Cardiac muscle cell (in vitro differentiated cells and primary cell): Measurements from ENCODE around the gene PMPCB. TPM values are rescaled to one million over a fixed set of nuclear protein-coding genes. Genes with fewer than 3 reads are reported as not detected.
"Not testable (repeated sequence)": the region's sequence is repeated elsewhere in the genome, so short reads cannot be mapped to it uniquely, and the experiment has no call there.

Source experiments
- DNase-seq, 2 donors: peaks; one replicate each; pipeline versions ENCODE4 v3.0.0 to v3.0.0-alpha.2; 2010 to 2017; ENCODE audit warnings: low read depth in 1 of 2, low spot score in 1 of 2
- H3K27ac ChIP-seq: fragments of 200-600 bp; sonication (generic); 2 replicates; pipeline ENCODE4 v1.5.1; 2016
- H3K27me3 ChIP-seq: fragments of 200-600 bp; sonication (generic); 2 replicates; pipeline ENCODE4 v1.6.0; 2016; ENCODE audit warnings: control low read depth
- H3K36me3 ChIP-seq: fragments of 200-600 bp; sonication (generic); 2 replicates; pipeline ENCODE4 v1.5.1; 2016; ENCODE audit warnings: control low read depth
- H3K4me1 ChIP-seq: fragments of 200-600 bp; sonication (generic); 2 replicates; pipeline ENCODE4 v1.8.1; 2017; ENCODE audit warnings: low read depth, mild to moderate bottlenecking, mixed run types
- H3K4me3 ChIP-seq: fragments of 200-600 bp; sonication (generic); 2 replicates; pipeline ENCODE4 v1.5.1; 2016; ENCODE audit warnings: mild to moderate bottlenecking
- H3K9me3 ChIP-seq: fragments of 200-600 bp; sonication (generic); 2 replicates; pipeline ENCODE4 v1.5.1; 2017; ENCODE audit warnings: low read depth, mild to moderate bottlenecking, control low read depth
- polyA plus RNA-seq: library from polyadenylated mRNA; unstranded; fragments of >200 nt; fragmentation: Nextera tagmentation; extraction: Ambion mirVana; gene quantifications from 2 replicates; pipeline ENCODE4 v1.2.1, GENCODE V29; 2016
- total RNA-seq: library from RNA; depleted of rRNA; stranded (reverse); fragments of >200 nt; gene quantifications from 2 replicates; pipeline ENCODE4 v1.2.3, GENCODE V29; 2016
- TF ChIP-seq, protein P1 (sequence below): IDR thresholded peaks from 2 replicates; pipeline ENCODE4 v1.5.1; 2012; ENCODE audit warnings: low read depth, mild to moderate bottlenecking, low read length

Gene PMPCB, protein sequence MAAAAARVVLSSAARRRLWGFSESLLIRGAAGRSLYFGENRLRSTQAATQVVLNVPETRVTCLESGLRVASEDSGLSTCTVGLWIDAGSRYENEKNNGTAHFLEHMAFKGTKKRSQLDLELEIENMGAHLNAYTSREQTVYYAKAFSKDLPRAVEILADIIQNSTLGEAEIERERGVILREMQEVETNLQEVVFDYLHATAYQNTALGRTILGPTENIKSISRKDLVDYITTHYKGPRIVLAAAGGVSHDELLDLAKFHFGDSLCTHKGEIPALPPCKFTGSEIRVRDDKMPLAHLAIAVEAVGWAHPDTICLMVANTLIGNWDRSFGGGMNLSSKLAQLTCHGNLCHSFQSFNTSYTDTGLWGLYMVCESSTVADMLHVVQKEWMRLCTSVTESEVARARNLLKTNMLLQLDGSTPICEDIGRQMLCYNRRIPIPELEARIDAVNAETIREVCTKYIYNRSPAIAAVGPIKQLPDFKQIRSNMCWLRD
- total RNA-seq (67.4 and 76.4 TPM in 2 replicates), polyA plus RNA-seq (92.2 and 102 TPM in 2 replicates)

DNA sequence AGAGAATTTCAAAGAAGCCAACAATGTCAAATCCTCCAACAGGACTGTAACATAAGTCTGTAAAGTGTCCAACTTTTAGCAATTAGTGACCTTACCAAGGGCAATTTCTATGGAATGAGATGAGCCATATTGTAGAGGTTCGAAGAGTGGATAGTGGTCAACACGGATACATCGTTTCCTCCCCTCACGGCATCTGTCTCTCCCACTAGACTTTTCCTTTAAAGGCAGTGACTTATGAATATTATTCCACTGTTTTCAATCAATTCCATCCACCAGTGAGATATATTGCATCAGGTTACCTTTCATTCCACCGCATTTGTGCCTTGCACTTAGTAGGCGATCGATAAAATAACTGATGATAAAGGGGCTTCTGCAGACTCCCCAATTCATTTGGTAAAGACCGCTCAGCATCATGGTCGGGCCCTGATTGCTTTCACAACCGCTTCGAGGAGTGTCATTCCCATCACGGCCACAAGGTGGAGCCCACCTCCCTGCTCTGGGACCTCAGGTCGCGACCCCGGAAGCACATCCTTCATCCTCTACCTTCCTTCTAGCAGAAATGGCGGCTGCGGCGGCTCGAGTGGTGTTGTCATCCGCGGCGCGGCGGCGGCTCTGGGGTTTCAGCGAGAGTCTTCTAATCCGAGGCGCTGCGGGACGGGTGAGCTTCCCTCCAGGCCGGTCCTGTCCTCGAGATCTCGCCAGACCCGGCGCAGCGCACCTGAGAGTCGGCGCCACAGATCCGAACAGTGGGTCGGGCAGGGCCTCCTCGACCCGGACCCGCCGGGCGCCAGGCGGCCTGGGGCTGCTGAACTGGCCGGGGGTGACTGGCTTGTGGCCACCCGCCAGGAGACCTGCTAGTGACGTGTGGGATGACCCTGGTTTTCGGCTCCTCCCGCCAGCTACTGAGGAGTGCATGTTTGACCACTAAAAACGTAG, at the start of gene PMPCB:
TSS of gene PMPCB (plus strand) at position 535 of the 936 bp plus-strand sequence. CDS start at position 560, 25 bp downstream.
- peaks cover 6% of the 10 kb centered on the region for H3K27me3 ChIP-seq
- peak within 1 kb of the TSS; percentile 91 for H3K27ac ChIP-seq
- peaks cover 22% of the 10 kb centered on the region for H3K36me3 ChIP-seq
- peaks cover 9% of the 10 kb centered on the region for H3K4me1 ChIP-seq
- DNase-seq: peak; percentile 93 to 94
- TF ChIP-seq, protein P1, sequence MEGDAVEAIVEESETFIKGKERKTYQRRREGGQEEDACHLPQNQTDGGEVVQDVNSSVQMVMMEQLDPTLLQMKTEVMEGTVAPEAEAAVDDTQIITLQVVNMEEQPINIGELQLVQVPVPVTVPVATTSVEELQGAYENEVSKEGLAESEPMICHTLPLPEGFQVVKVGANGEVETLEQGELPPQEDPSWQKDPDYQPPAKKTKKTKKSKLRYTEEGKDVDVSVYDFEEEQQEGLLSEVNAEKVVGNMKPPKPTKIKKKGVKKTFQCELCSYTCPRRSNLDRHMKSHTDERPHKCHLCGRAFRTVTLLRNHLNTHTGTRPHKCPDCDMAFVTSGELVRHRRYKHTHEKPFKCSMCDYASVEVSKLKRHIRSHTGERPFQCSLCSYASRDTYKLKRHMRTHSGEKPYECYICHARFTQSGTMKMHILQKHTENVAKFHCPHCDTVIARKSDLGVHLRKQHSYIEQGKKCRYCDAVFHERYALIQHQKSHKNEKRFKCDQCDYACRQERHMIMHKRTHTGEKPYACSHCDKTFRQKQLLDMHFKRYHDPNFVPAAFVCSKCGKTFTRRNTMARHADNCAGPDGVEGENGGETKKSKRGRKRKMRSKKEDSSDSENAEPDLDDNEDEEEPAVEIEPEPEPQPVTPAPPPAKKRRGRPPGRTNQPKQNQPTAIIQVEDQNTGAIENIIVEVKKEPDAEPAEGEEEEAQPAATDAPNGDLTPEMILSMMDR: peak; percentile 94
- H3K4me3 ChIP-seq: peak within 1 kb of the TSS; percentile 67
- no peaks in the 10 kb centered on the region for H3K9me3 ChIP-seq

DNA sequence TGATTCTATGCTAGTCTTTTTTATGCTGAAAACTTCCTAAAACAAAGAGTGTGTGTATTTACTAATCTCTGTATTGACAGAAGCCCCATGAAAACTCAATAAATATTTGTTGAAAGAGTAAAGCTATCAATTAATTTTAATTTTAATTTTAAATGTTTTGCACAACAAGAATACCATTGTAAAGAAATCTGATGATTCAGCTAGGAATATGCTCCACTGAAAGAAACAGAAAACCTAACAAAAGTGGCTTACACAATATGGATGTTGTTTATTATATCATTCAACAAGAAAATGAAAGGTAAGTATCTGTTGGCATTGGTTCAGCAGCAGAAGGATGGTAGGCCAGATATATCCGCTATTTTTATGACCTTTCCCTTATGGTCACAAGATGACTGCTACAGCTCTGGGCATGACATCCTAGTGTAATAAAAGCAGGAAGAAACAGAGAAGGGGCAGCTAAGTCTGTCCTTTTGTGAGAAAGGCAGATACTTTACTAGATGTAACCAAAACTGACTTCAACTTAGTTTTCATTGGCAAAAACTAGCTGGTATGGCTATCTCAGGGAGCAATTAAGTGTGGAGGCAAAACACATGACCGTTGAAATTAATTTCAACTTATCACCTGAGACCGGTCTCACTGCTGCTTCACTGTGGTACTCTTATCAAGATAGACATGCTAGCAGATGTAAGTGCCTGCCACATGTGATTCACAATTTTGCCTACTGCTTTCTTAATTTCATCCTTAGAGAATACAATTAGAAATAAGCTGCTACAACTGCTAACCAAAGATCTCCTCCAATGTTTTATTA, 43.3 kb upstream of the PMPCB start:
- not testable (repeated sequence) for H3K4me3 ChIP-seq, DNase-seq, H3K9me3 ChIP-seq, H3K36me3 ChIP-seq, H3K27ac ChIP-seq, H3K27me3 ChIP-seq, H3K4me1 ChIP-seq

DNA sequence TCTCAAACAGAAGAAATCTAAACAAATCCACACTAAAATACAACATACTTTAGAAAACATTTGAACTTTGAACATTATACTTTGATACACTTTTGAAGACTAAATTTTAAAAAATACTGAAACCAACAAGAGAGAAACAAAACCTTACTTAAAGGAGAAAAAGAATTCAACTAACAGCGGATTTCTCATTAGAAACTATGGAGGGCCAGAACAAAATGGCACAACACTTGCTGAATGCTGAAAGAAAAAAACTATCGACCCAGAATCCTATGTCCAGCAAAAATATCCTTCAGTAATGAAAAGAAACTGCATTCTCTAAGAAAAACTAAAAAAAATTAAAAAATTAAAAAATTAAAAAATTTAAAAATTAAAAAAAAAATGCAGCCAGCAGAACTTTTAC, 33.2 kb upstream of the PMPCB start:
- H3K4me1 ChIP-seq: peaks cover 22% of the 10 kb centered on the region
- not testable (repeated sequence) for H3K4me3 ChIP-seq, H3K9me3 ChIP-seq, DNase-seq, H3K27me3 ChIP-seq, H3K36me3 ChIP-seq, H3K27ac ChIP-seq

DNA sequence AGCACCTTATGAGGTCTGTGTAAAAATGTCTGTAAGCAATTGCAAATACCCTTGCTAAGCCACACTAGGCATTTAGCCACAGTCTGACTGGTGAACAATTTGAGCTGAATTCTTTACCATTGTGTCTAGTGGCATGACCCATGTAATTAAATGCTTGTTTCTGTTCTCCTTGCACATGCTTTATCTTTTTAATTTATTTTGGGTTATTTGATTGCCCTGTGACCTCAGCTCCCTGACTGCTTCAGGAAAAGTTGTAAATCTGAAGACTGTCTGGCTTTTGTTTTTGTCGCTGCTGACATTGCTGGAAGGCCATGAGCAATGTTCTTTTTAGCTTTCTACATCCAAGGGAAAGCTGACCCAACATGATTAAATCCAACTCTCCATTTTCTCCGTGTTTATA, 31.0 kb upstream of the PMPCB start:
- H3K27ac ChIP-seq: peak overlapping the region; percentile 87
- not testable (repeated sequence) for H3K27me3 ChIP-seq, H3K36me3 ChIP-seq, DNase-seq, H3K9me3 ChIP-seq, H3K4me3 ChIP-seq
- peaks cover 22% of the 10 kb centered on the region for H3K4me1 ChIP-seq

DNA sequence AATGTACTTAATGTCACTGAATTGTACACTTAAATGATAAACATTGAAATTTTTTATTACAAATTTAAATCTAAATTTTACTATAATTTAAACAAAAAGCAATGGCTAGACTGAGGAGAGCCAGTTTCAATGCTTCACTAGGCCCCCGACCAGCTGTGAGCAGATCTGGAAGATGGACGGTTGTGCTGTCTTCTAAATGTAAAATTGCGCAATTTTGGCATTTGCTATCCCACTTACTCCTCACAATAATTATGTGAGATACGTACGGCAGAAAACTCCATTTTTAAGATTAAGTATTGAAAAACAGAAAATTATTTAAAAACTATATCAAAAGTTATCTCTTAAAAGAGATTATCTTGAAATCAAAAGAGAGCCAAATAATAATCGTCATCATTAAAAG, 23.9 kb upstream of the PMPCB start:
- not testable (repeated sequence) for H3K9me3 ChIP-seq, H3K36me3 ChIP-seq, DNase-seq, H3K4me1 ChIP-seq, H3K27ac ChIP-seq, H3K4me3 ChIP-seq, H3K27me3 ChIP-seq

DNA sequence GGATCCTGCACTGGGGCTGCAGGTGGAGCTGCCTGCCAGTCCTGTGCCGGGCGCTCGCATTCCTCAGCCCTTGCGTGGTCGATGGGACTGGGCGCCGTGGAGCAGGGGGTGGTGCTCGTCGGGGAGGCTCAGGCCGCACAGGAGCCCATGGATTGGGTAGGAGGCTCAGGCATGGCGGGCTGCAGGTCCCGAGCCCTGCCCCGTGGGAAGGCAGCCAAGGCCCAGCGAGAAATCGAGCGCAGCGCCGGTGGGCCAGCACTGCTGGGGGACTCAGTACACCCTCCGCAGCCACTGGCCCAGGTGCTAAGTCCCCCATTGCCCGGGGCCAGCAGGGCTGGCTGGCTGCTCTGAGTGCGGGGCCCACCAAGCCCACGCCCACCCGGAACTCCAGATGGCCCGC, 22.4 kb upstream of the PMPCB start:
- not testable (repeated sequence) for H3K4me1 ChIP-seq, H3K27me3 ChIP-seq, H3K4me3 ChIP-seq, H3K36me3 ChIP-seq, H3K9me3 ChIP-seq, H3K27ac ChIP-seq, DNase-seq

DNA sequence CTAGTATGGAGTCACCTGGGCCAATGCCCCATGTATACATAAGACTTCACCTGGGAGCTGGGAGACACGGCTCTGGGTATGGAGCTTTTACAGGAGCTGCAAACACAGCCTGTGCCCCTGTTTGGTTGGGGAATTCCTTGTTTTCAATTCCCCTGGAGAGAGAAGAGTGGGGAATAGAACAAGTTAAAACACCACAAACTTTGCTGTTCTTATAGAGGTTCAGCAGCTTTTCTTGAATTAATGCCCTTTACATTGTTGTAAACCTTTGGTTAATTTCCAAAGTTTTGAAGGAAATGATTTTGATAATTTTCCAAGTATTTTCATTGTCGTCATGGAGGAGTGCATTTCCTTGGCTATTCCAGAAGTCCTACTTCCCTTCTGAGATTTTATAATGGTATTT, 19.0 kb upstream of the PMPCB start:
- H3K4me3 ChIP-seq, H3K27ac ChIP-seq, DNase-seq, H3K36me3 ChIP-seq, H3K4me1 ChIP-seq, H3K27me3 ChIP-seq, H3K9me3 ChIP-seq: not testable (repeated sequence)

DNA sequence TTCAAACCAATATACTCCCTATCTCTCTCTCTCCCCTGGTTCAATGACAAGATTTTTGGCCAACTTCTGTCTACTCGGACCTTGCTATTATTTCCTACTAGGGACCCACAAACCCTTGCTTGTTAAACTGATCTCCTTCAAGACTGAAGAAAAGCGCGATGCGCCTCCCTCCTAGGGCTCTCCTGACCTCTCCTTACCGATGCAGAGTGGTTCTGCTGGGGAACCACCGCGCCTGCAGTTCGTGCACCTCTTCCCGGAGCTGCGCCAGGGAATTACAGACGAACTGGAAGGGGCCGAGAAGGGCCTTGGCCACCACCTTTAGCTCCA, 17.6 kb upstream of the PMPCB start:
- H3K36me3 ChIP-seq, H3K4me1 ChIP-seq, H3K27ac ChIP-seq, H3K27me3 ChIP-seq, H3K9me3 ChIP-seq: not testable (repeated sequence)
- DNase-seq: peak; percentile 22 to 37
- peak overlapping the region; percentile 50 for H3K4me3 ChIP-seq

DNA sequence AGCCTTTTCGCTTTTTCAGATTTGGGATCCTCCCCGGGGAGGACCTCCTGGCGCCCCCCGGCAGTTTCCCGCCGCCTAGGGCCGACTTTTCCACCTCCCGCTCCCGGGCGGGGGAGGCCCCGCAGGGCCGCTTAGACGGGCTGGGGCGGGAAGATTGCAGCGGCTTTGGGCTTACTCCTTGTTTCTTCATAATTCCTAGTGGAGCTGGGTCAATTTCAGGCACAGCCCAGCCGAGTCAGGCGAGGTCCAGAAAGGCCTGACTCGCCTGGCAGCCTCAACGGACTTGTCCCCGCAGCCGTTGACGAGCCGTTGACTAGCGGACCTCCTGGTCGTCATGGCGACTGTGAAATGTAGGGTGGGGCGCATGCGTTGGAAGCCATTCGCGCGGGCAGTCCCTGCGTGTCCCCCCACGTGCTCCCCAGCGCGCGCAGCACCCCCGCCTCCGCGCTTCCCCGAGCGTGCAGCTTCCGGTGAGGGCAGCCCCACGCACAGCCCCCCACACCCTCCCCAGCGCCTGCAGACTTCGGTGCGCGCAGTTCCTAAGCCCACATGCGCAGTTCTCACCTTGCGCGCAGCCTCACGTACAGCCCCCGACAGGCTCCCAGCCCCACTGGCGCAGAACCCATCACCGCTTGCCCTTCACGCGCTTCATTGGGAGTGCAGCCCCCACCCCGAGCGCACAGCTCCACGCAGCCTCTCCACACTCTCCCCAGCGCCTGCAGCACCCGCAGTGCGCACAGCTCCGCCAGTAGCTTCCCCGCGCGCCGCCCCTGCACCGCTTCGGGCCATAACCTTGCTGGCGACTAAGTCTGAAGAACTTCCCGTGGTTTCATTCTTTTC, 17.1 kb upstream of the PMPCB start:
- H3K27ac ChIP-seq, H3K27me3 ChIP-seq, H3K4me1 ChIP-seq, H3K36me3 ChIP-seq, H3K9me3 ChIP-seq: not testable (repeated sequence)
- peak; percentile 62 to 76 for DNase-seq
- peak overlapping the region; percentile 50 for H3K4me3 ChIP-seq

DNA sequence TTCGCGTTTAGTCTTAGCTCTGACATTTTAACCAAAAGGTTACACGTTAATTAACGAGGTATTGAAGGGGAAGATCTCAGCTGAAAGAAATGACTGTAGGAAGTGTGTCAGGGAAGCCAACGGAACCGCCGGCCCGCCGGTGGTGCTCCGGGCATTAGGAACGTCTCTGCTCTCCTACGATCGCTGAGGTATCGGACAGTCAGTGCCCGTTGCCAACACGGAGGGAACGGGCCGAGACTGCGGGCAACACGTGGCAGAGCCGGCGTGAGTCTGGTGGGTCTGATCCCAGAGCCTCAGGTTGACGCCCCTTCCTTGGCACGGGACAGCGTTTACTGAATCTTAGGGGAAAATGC, 16.5 kb upstream of the PMPCB start:
- not testable (repeated sequence) for H3K4me1 ChIP-seq, H3K36me3 ChIP-seq, H3K27me3 ChIP-seq, H3K9me3 ChIP-seq, H3K27ac ChIP-seq
- peak; percentile 10 to 11 for DNase-seq
- peak overlapping the region; percentile 50 for H3K4me3 ChIP-seq

DNA sequence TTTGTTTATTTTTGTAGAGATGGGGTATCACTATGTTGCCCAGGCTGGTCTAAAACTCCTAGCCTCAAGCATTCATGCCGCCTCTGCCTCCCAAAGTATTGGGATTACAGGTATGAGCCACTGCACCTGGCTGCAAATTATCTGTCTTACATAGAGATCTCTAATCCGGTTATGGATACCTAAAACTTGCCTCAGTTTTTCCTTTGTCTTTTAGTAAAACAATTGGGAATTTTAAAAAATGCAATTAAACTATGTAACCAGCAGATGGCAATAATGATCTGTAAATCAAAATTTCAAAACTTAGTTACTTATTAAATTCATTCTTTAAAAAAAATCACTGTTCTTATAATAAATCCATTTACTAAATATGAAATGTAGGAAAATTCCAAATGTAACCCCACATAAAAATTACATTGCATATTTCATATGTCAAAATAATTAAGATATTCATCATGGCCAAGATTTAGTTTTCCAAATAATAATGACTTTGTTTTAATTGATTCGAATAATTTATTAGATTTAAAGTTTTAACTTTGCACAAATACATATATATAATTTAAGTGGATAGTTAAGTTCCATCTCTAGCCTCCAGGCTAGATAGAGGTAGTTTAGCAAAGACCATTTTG, 14.3 kb upstream of the PMPCB start:
- H3K4me1 ChIP-seq, H3K4me3 ChIP-seq, H3K27me3 ChIP-seq: not testable (repeated sequence)

More for the DNA sequence above, 14.3 kb upstream of the PMPCB start:
- DNase-seq, H3K9me3 ChIP-seq, H3K27ac ChIP-seq, H3K36me3 ChIP-seq: not testable (repeated sequence)
